GM21717 (cell line): ENCODE measurements around the gene HJV.

Source experiments
- ATAC-seq: cut with Tn5 transposase; IDR thresholded peaks from one replicate; pipeline ENCODE4 v1.9.1; 2021; ENCODE audit warnings: mild to moderate bottlenecking, moderate library complexity; ENCODE audit not compliant: unreplicated experiment

Gene HJV

GRCh38 chr1:146022403-146023127 lies 1.0 kb upstream of the HJV start:
- no peak for ATAC-seq

DNA sequence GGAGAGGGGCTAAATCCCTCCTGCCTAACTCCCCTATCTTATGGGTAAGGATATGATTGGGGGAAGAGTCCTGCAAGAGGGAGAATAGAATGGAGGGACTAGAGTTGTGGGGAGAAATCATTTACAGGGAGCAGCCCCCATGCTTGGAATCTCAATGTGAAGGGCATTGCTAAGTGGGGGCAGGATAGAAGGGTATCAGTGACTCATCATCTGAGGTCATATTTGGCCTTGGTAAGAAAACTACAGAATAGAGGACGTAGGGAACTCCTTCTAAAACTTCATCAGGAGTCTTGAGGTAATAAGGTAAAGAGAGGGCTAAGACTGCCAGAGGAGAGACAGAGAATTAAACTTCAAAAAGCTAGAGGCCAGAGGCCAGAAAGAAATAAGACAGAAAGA lies 487 bp downstream of the HJV start:
- ATAC-seq, result no peak

GRCh38 chr1:146020058-146021049 lies 1.2 kb downstream of the HJV start:
- ATAC-seq, result no peak

GRCh38 chr1:146019231-146020057 lies 2.1 kb downstream of the HJV start:
- no peak for ATAC-seq

- no peak for ATAC-seq
Measured at GRCh38 chr1:146016891-146017290, 4.6 kb downstream of the HJV start.

- no peak for ATAC-seq
Measured at GRCh38 chr1:146013559-146013922, 8.0 kb downstream of the HJV start.

DNA sequence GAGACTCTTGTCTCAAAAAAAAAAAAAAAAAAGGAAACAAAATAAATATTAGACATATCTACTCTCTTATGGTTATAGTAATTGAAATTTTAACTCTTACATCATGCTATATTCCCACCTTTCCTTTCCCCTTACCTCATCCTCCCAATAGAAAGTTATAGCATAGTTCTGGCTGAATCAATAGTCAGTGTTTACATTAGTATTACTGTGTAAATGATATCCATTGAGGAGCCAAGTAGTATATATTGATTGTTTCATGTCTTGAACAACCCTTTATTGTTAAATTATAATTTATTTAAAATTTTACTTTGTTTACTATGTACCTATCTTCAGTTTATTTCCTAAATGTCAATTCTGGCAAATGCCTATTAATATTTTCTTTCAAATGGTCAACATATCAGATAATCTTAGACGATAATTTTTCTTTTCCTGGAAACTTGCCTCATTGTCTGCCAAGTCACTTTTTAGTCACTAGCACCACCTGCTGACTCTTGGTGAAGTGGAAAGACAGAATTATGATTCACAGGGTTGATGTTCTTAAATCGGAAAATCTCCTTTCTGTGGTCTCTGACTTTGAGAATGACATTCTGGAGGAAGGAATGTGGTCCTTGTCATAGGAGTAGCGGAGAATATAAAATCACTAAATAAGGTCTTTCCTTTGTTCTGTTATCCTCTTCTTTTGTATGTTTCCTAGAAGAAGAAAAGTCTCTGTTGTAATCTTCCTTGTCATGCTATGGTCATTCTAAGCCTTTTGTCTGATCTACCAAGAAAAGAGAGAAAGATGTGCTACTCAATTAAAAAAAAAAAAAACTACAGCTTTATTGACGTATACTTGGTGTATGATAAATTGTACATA lies 8.6 kb downstream of the HJV start:
- no peak for ATAC-seq

- ATAC-seq, result no peak
Measured at GRCh38 chr1:146010126-146010738, 11.3 kb downstream of the HJV start.

GRCh38 chr1:146007489-146008133 lies 13.9 kb downstream of the HJV start:
- no peak for ATAC-seq

DNA sequence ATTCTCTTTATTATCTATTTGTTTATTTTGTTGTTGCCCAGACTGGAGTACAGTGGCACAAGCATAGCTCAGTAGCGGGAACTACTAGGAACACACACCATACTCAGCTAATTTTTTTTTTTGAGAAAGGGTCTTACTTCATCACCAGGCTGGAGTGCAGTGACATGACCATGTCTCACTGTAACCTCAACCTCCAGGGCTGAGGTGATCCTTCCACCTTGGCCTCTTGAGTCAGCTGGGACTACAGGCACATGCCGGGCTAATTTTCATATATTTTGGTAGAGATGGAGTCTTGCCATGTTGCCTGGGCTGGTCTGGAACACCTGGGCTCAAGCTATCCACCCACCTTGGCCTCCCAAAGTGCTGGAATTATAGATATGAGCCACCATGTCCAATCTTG lies 19.8 kb downstream of the HJV start:
- no peak for ATAC-seq

- no peak for ATAC-seq
Measured at GRCh38 chr1:145999321-146000024, 22.1 kb downstream of the HJV start.

- no peak for ATAC-seq
Measured at GRCh38 chr1:145997718-145998023, 23.9 kb downstream of the HJV start.

DNA sequence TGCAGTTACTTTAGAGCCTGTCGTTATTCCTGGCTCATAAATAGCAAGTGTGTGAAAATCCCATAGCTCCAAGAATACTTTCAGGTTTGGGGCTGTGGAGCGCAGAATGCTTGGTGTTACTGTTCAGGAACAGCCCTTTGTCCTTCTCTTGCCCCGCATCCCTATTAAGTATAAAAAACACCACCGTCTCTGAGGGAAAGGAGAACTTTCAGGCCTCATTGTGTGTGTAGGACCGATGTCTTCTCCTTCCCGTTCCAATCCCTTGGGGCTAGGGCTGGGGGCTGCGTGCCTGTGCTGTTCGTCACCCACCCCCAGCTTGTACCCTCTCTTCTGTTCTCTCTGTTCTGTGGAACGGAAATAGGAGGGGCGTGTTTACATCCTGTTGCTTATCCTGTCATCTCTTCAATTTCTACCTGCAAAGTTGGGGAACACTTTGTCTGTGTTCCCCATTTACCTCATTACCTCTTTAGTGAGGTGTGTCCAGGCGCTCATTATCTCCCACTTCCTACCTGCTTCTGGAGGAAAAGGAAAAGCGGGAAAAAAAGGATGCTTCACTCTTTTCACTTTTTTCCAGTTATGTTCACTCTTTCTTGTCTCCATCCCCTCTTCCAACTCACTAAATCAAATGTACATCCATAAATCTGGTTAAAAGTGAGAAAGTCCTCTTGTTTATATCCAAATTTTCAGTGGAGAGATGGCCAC lies 24.4 kb downstream of the HJV start:
- ATAC-seq, result no peak

DNA sequence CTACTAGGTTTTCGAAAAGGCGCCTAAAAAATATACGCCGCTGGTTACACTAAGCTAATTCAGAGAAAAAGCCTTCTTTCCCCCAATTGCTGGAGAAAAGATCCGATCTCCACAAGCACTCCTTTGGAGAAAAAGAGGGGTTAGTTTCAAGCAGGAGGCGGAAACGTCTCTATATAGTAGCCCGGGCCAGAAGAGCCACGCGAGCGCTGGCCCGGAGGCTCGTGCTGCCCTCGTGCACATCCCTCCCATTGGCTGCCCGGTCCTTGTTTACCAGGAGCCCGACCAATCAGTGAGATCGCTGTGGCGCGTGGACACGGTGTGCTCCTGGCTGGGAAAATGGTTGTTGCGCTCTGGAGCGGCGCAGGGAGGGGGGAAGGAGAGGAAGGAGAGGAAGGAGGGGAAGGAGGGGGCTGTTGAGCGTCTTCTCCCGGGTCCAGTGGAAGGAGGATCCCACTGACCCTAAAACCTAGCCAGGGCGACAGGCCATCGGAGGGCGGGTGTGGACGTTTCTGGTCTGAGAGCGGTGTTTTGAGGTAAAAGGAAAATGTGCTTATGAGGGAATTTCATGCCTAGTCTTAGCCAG lies 25.0 kb downstream of the HJV start, which contains the start of gene TXNIP:
Gene TXNIP (minus strand): TSS at position 147 of the 583 bp plus-strand sequence. CDS start 313 bp downstream, outside the sequence.
- peak; percentile 79 for ATAC-seq

- ATAC-seq, result no peak
Measured at GRCh38 chr1:145995964-145996432, 25.5 kb downstream of the HJV start.

DNA sequence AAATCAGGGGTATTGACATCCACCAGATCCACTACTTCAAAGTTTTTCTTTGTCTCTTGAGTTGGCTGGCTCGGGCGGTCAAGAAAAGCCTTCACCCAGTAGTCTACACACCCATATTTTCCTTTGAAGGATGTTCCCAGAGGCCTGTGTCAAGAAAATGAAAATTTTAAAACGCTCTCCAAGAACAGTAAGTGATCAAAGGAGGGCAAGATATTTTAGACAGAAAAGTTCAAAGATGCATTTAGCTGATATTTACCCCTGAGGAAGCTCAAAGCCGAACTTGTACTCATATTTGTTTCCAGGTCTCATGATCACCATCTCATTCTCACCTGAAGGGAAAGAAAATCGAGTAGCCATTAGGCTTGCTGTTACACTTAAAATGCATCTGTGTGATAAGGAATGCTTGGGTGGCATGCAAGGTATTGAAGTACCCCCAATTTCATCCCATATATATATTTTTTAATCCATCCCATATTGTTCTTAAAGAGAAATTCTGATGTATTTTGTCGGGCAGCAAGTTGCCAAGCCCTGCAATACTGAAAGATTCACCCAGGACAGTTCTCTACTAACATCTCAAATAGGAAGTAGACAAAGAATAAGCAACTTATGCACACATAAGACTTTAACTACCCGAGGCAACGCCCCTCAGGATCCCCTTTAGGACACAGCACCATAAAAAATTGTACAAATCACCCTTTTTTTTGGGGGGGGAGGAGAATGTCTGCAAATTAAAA lies 26.2 kb downstream of the HJV start:
- no peak for ATAC-seq
